ENCODE data around the gene FAM151A.

DNA sequence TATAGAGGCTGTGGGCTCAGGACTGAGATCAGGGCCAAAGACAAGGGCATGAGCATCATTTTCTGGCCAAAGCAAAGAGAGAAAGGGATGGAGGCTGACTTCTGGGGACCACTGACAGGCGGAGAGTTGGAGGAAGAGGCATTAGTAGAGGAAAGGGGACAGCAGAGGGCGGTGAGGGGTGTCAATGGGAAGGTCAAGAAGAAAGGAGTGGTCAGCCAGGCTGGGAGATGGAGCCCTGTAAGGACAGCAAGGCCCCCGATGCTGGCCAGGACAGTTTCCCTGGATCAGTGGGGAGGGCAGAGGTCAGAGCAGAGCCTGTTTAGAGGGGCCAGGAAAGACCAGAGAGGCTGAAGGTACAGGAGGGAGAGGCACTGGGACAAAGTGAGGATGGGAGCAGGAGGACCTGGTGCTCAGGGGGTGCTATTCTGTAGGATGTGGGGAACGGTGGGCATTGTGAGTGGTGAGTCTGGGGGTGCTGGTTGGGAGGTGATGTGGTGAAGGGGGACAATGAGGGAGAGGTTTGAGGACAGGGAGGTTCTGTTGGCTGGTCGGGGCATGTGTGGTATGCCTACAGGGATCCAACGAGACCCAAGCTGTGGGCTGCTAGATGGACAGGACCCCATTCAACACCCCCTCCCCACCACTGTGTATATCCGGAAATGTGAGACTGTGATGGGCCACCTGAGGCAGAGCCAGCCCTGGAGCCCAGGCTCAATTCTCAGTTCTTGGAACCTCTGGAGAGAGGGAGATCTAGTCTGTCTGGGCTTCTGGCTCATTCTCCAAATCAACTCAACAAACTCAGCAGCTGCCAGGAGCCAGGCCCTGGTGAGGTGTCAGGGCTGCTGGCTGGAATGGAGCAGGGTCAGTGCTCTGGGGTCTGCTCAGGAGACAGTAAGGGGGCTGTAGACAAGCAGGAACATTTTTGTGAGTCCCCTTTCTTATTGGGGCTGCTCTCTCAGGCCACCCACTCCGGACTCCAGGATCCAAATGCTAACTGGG is 1.4 kb upstream of the FAM151A start:
- TF ChIP-seq, protein P1, sequence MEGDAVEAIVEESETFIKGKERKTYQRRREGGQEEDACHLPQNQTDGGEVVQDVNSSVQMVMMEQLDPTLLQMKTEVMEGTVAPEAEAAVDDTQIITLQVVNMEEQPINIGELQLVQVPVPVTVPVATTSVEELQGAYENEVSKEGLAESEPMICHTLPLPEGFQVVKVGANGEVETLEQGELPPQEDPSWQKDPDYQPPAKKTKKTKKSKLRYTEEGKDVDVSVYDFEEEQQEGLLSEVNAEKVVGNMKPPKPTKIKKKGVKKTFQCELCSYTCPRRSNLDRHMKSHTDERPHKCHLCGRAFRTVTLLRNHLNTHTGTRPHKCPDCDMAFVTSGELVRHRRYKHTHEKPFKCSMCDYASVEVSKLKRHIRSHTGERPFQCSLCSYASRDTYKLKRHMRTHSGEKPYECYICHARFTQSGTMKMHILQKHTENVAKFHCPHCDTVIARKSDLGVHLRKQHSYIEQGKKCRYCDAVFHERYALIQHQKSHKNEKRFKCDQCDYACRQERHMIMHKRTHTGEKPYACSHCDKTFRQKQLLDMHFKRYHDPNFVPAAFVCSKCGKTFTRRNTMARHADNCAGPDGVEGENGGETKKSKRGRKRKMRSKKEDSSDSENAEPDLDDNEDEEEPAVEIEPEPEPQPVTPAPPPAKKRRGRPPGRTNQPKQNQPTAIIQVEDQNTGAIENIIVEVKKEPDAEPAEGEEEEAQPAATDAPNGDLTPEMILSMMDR (conservative IDR thresholded peaks at IDR 0.05): no peak
- no peak for TF ChIP-seq ZFX (IDR thresholded peaks at IDR 0.05)

Data from C4-2B (cell line).